CD14-positive monocyte (primary cell): Measurements from ENCODE around the gene SNRNP35. TPM values are rescaled to one million over a fixed set of nuclear protein-coding genes. Genes with fewer than 3 reads are reported as not detected.

Source experiments
- DNase-seq, 3 donors: peaks; one replicate each; pipeline ENCODE4 v3.0.0-alpha.2; 2011 to 2022
- H2AFZ ChIP-seq: 2 replicates; pipeline ENCODE4 v1.6.0; 2012; ENCODE audit warnings: mild to moderate bottlenecking, low read depth, low read length, inconsistent platforms; ENCODE audit not compliant: insufficient read depth, poor library complexity, severe bottlenecking
- H3K27ac ChIP-seq, 2 donors: 1 replicate in 1 of 2; 2 replicates in 1 of 2; pipeline ENCODE4 v1.5.1; 2012 to 2013; ENCODE audit warnings: low read length in 2 of 2, control low read depth in 1 of 2, inconsistent platforms in 1 of 2, low read depth in 1 of 2, mild to moderate bottlenecking in 1 of 2
- H3K27me3 ChIP-seq, 2 donors: one replicate each; pipeline versions ENCODE4 v1.6.0 to v1.6.1; 2011 to 2013; ENCODE audit warnings: low read length in 2 of 2; ENCODE audit not compliant: control insufficient read depth in 2 of 2, insufficient read depth in 2 of 2
- H3K36me3 ChIP-seq, 2 donors: replicated peaks in 1 of 2; 1 replicate in 1 of 2; 2 replicates in 1 of 2; pipeline versions ENCODE4 v1.5.1 to v1.6.1; 2012 to 2013; ENCODE audit warnings: low read length in 2 of 2, control low read depth in 1 of 2, inconsistent platforms in 1 of 2, mild to moderate bottlenecking in 1 of 2; ENCODE audit not compliant: insufficient read depth in 2 of 2, control insufficient read depth in 1 of 2
- H3K4me1 ChIP-seq, 2 donors: 1 replicate in 1 of 2; 2 replicates in 1 of 2; pipeline versions ENCODE4 v1.5.1 to v1.6.1; 2012 to 2013; ENCODE audit warnings: low read length in 2 of 2, control low read depth in 1 of 2, inconsistent platforms in 1 of 2, mild to moderate bottlenecking in 1 of 2, moderate library complexity in 1 of 2; ENCODE audit not compliant: insufficient read depth in 2 of 2, control insufficient read depth in 1 of 2
- H3K4me2 ChIP-seq: replicated peaks from 2 replicates; pipeline ENCODE3; 2012; ENCODE audit warnings: low read length, moderate library complexity, mild to moderate bottlenecking; ENCODE audit not compliant: poor library complexity, severe bottlenecking; ENCODE audit errors: extremely low read depth
- H3K4me3 ChIP-seq, 3 experiments: fragments of 200-600 bp in 1 of 3; sonication (generic) in 1 of 3; replicated peaks in 1 of 3; 1 replicate in 2 of 3; 2 replicates in 1 of 3; pipeline ENCODE4 v1.5.1; 2011 to 2013; ENCODE audit warnings: low read length in 3 of 3, mild to moderate bottlenecking in 3 of 3, control low read depth in 2 of 3, low read depth in 2 of 3, inconsistent platforms in 1 of 3, moderate library complexity in 1 of 3
- H3K79me2 ChIP-seq: 2 replicates; pipeline ENCODE4 v1.6.0; 2012; ENCODE audit warnings: mild to moderate bottlenecking, control low read depth, inconsistent platforms, low read length, moderate library complexity; ENCODE audit not compliant: insufficient read depth
- H3K9ac ChIP-seq: 2 replicates; pipeline ENCODE4 v1.6.0; 2017; ENCODE audit warnings: low read length, mild to moderate bottlenecking; ENCODE audit not compliant: insufficient read depth, poor library complexity, severe bottlenecking
- H3K9me3 ChIP-seq, 2 donors: replicated peaks in 1 of 2; 1 replicate in 1 of 2; 2 replicates in 1 of 2; pipeline versions ENCODE4 v1.5.1 to v1.6.1; 2012 to 2013; ENCODE audit warnings: low read length in 2 of 2, control low read depth in 1 of 2; ENCODE audit not compliant: control insufficient read depth in 1 of 2, insufficient read depth in 1 of 2
- H4K20me1 ChIP-seq: 2 replicates; pipeline ENCODE4 v1.6.0; 2012; ENCODE audit warnings: mild to moderate bottlenecking, low read length, control low read depth, moderate library complexity; ENCODE audit not compliant: insufficient read depth
- H3K27ac Mint-ChIP-seq, 7 donors: one replicate each; pipeline ENCODE4 v1.8.0; 2020; ENCODE audit warnings: mild to moderate bottlenecking in 7 of 7, mixed read lengths in 7 of 7, moderate library complexity in 6 of 7, inconsistent platforms in 2 of 7
- H3K27me3 Mint-ChIP-seq, 3 donors: one replicate each; pipeline ENCODE4 v1.8.0; 2021 to 2022; ENCODE audit warnings: low read depth in 3 of 3, mild to moderate bottlenecking in 3 of 3, mixed read lengths in 3 of 3, moderate library complexity in 3 of 3, inconsistent platforms in 1 of 3
- H3K36me3 Mint-ChIP-seq, 2 donors: one replicate each; pipeline ENCODE4 v1.8.0; 2020; ENCODE audit warnings: mixed read lengths in 2 of 2, inconsistent platforms in 1 of 2, mild to moderate bottlenecking in 1 of 2
- H3K4me1 Mint-ChIP-seq: one replicate; pipeline ENCODE4 v1.8.0; 2020; ENCODE audit warnings: mild to moderate bottlenecking, mixed read lengths
- H3K4me3 Mint-ChIP-seq, 2 donors: one replicate each; pipeline ENCODE4 v1.8.0; 2020; ENCODE audit warnings: mild to moderate bottlenecking in 2 of 2, mixed read lengths in 2 of 2, moderate library complexity in 1 of 2
- H3K9me3 Mint-ChIP-seq, 7 donors: one replicate each; pipeline ENCODE4 v1.8.0; 2020 to 2022; ENCODE audit warnings: mixed read lengths in 7 of 7, mild to moderate bottlenecking in 6 of 7, moderate library complexity in 6 of 7, inconsistent platforms in 2 of 7
- CTCF ChIP-seq: fragments of 200-600 bp; IDR thresholded peaks from one replicate; pipeline ENCODE4 v1.8.0; 2022; ENCODE audit warnings: antibody characterized with exemption, mild to moderate bottlenecking
- WGBS: methylation state at CpG from one replicate; pipeline ENCODE4 v1.1.5; 2013; ENCODE audit warnings: missing lambda C conversion rate; ENCODE audit not compliant: insufficient coverage; 5-methylcytosine and 5-hydroxymethylcytosine counted together
- intact Hi-C, 2 donors: fragments of 100-400 bp; cut with micrococcal nuclease; formaldehyde crosslinking; loops; one replicate each; pipeline versions ENCODE4 v1.15.0 to v1.15.1; 2023
- polyA plus RNA-seq, 3 donors: library from polyadenylated mRNA; depleted of rRNA in 1 of 3; unstranded in 2 of 3; stranded (reverse) in 1 of 3; fragments of 300-500 nt in 2 of 3; fragments of >200 nt in 1 of 3; fragmentation: Illumina TruSeq in 2 of 3; gene quantifications; 1 replicate in 2 of 3; 2 replicates in 1 of 3; pipeline ENCODE4 v1.2.3, GENCODE V29; 2012 to 2021

Gene SNRNP35
- polyA plus RNA-seq, 3 donors: 13.4 to 19.5 (median 16.7) TPM

- H3K27me3 ChIP-seq: no peaks in the 10 kb centered on the region
- DNase-seq: no peak
- no peak overlapping the region for H3K4me3 ChIP-seq
- no peaks in the 10 kb centered on the region for H4K20me1 ChIP-seq
- Mint-ChIP-seq H3K36me3 (peaks cover 0 to 3% of the 10 kb centered on the region in 2 donors), H3K4me1 (peaks cover 7% of the 10 kb centered on the region), H3K4me3 (no peak overlapping the region), H3K9me3 (no peaks in the 10 kb centered on the region), H3K27ac (peak overlapping the region in 2 of 7 donors; percentile 3 to 6), H3K27me3 (peaks cover 10 to 25% (median 13%) of the 10 kb centered on the region in 3 donors)
- no peaks in the 10 kb centered on the region for H3K4me1 ChIP-seq
- WGBS: 82% methylated on average over 1 of the region's 6 CpGs
- H2AFZ ChIP-seq: no peak overlapping the region
- no peak overlapping the region for H3K4me2 ChIP-seq
- intact Hi-C loops: loop anchor here in 1 of 2 donors (5.0 kb wide), 1 partner anchor 84 kb away; no protein-coding TSS in a partner anchor
- H3K27ac ChIP-seq: no peak overlapping the region
- no peaks in the 10 kb centered on the region for H3K9me3 ChIP-seq
- no peaks in the 10 kb centered on the region for H3K79me2 ChIP-seq
- H3K9ac ChIP-seq: no peak overlapping the region
- no peaks in the 10 kb centered on the region for H3K36me3 ChIP-seq
- TF ChIP-seq CTCF: no peak
Measured at GRCh38 chr12:123482876-123483275, 24.9 kb downstream of the SNRNP35 start.

GRCh38 chr12:123483602-123484248, 25.8 kb downstream of the SNRNP35 start:
- Mint-ChIP-seq H3K9me3 (no peaks in the 10 kb centered on the region), H3K36me3 (peaks cover 0 to 2% of the 10 kb centered on the region in 2 donors), H3K4me1 (peaks cover 7% of the 10 kb centered on the region), H3K27ac (no peak overlapping the region), H3K4me3 (peak overlapping the region in 1 of 2 donors; percentile 7), H3K27me3 (peaks cover 12 to 31% (median 13%) of the 10 kb centered on the region in 3 donors)
- H3K36me3 ChIP-seq: no peaks in the 10 kb centered on the region
- no peaks in the 10 kb centered on the region for H3K4me1 ChIP-seq
- no peak for DNase-seq
- H3K9ac ChIP-seq: no peak overlapping the region
- H3K4me3 ChIP-seq: no peak overlapping the region
- no peak overlapping the region for H3K27ac ChIP-seq
- no peaks in the 10 kb centered on the region for H3K9me3 ChIP-seq
- intact Hi-C loops: loop anchor here in 1 of 2 donors (5.0 kb wide), 1 partner anchor 84 kb away; no protein-coding TSS in a partner anchor
- H2AFZ ChIP-seq: no peak overlapping the region
- no peaks in the 10 kb centered on the region for H3K79me2 ChIP-seq
- TF ChIP-seq CTCF: no peak
- WGBS: 35% methylated on average over 12 of the region's 18 CpGs
- H3K4me2 ChIP-seq: no peak overlapping the region
- no peaks in the 10 kb centered on the region for H3K27me3 ChIP-seq
- no peaks in the 10 kb centered on the region for H4K20me1 ChIP-seq
